SK-N-SH (cell line): Measurements from ENCODE around the gene GCM1. TPM values are rescaled to one million over a fixed set of nuclear protein-coding genes. Genes with fewer than 3 reads are reported as not detected.

Experiments
- CTCF ChIA-PET: fragments of 300-600, 350-600 bp; formaldehyde crosslinking; extraction: SDS; loops from one replicate; lab custom pipeline; 2021; lab: Yijun Ruan, JAX
- POLR2A ChIA-PET: fragments of 350-600 bp; sonication (Branson Sonifier 250); formaldehyde crosslinking; extraction: SDS; loops from one replicate; lab custom pipeline; 2020; ENCODE audit warnings: antibody characterized with exemption, inconsistent platforms; lab: Yijun Ruan, JAX
- DNase-seq: peaks from one replicate; pipeline ENCODE4 v3.0.0; 2012
- H2AFZ ChIP-seq: fragments of 200-600 bp; sonication (generic); 2 replicates; pipeline ENCODE4 v1.8.1; 2016; ENCODE audit warnings: antibody characterized with exemption, mild to moderate bottlenecking, low read depth
- H3F3A ChIP-seq: fragments of 200-600 bp; sonication (generic); replicated peaks from 2 replicates; pipeline ENCODE3; 2016; ENCODE audit warnings: antibody characterized with exemption, mild to moderate bottlenecking; ENCODE audit not compliant: insufficient read depth
- H3K27ac ChIP-seq, 2 experiments: fragments of 200-500 bp in 1 of 2; fragments of 200-600 bp in 1 of 2; sonication (Bioruptor generic) in 1 of 2; sonication (generic), shearing (Covaris generic) in 1 of 2; 2 replicates each; pipeline versions ENCODE4 v1.5.1 to v1.6.1; 2014 to 2016; ENCODE audit warnings: low read depth in 2 of 2, inconsistent platforms in 1 of 2, low read length in 1 of 2, mild to moderate bottlenecking in 1 of 2, mixed read lengths in 1 of 2
- H3K27me3 ChIP-seq: fragments of 200-600 bp; sonication (generic), shearing (Covaris generic); 2 replicates; pipeline ENCODE4 v1.6.1; 2016; ENCODE audit warnings: mixed run types; ENCODE audit not compliant: insufficient read depth
- H3K36me3 ChIP-seq, 2 experiments: fragments of 200-500 bp in 1 of 2; fragments of 200-600 bp in 1 of 2; sonication (Bioruptor generic) in 1 of 2; sonication (generic) in 1 of 2; replicated peaks in 1 of 2; 2 replicates each; pipeline versions ENCODE3 to v1.5.1; 2014 to 2016; ENCODE audit warnings: low read length in 1 of 2, mild to moderate bottlenecking in 1 of 2; ENCODE audit not compliant: insufficient read depth in 2 of 2, control insufficient read depth in 1 of 2
- H3K4me1 ChIP-seq, 2 experiments: fragments of 200-500 bp in 1 of 2; fragments of 200-600 bp in 1 of 2; sonication (Bioruptor generic) in 1 of 2; sonication (generic), shearing (Covaris generic) in 1 of 2; 2 replicates each; pipeline versions ENCODE4 v1.5.1 to v1.6.1; 2014 to 2016; ENCODE audit warnings: low read depth in 1 of 2, low read length in 1 of 2, mixed run types in 1 of 2; ENCODE audit not compliant: insufficient read depth in 2 of 2, control insufficient read depth in 1 of 2
- H3K4me2 ChIP-seq: fragments of 200-600 bp; sonication (generic), shearing (Covaris generic); 2 replicates; pipeline ENCODE4 v1.6.1; 2017; ENCODE audit warnings: mixed run types
- H3K4me3 ChIP-seq, 2 experiments: fragments of 200-500 bp in 1 of 2; fragments of 200-600 bp in 1 of 2; sonication (Bioruptor generic) in 1 of 2; sonication (generic), shearing (Covaris generic) in 1 of 2; 2 replicates each; pipeline versions ENCODE4 v1.5.1 to v1.8.1; 2014 to 2016; ENCODE audit warnings: low read depth in 2 of 2, inconsistent platforms in 1 of 2, low read length in 1 of 2, mild to moderate bottlenecking in 1 of 2, mixed read lengths in 1 of 2, moderate library complexity in 1 of 2
- H3K79me2 ChIP-seq: fragments of 200-600 bp; sonication (generic); 2 replicates; pipeline ENCODE4 v1.8.1; 2017; ENCODE audit warnings: mild to moderate bottlenecking; ENCODE audit not compliant: insufficient read depth
- H3K9ac ChIP-seq: fragments of 200-600 bp; sonication (generic); 2 replicates; pipeline ENCODE4 v1.6.1; 2017; ENCODE audit warnings: mixed run types
- H3K9me2 ChIP-seq: fragments of 200-600 bp; sonication (generic); 2 replicates; pipeline ENCODE4 v1.6.1; 2017; ENCODE audit warnings: mixed run types
- H3K9me3 ChIP-seq: fragments of 200-600 bp; sonication (generic); 2 replicates; pipeline ENCODE4 v1.6.1; 2017; ENCODE audit warnings: mixed run types, mild to moderate bottlenecking, moderate library complexity
- H4K20me1 ChIP-seq: fragments of 200-600 bp; sonication (generic); 2 replicates; pipeline ENCODE4 v1.6.1; 2017; ENCODE audit warnings: mild to moderate bottlenecking, mixed run types; ENCODE audit not compliant: insufficient read depth
- FOXJ3 ChIP-seq: sonication (generic); formaldehyde crosslinking; IDR thresholded peaks from 2 replicates; pipeline ENCODE4 v1.5.1; 2020; ENCODE audit warnings: mild to moderate bottlenecking, missing genetic modification reagents
- GATA2 ChIP-seq: sonication (generic); formaldehyde crosslinking; IDR thresholded peaks from 2 replicates; pipeline ENCODE4 v1.5.0; 2020; ENCODE audit warnings: mild to moderate bottlenecking, missing genetic modification reagents
- IRF3 ChIP-seq: fragments of 150-350 bp; IDR thresholded peaks from 2 replicates; pipeline ENCODE4 v1.6.1; 2016; ENCODE audit warnings: mild to moderate bottlenecking, low read depth, low read length
- JUND ChIP-seq: IDR thresholded peaks from 2 replicates; pipeline ENCODE4 v1.4.0; 2012
- MEF2A ChIP-seq: IDR thresholded peaks from 2 replicates; pipeline ENCODE4 v1.4.0; 2012; ENCODE audit warnings: low read depth, borderline replicate concordance
- MXI1 ChIP-seq: IDR thresholded peaks from 2 replicates; pipeline ENCODE4 v1.6.1; 2012; ENCODE audit warnings: mild to moderate bottlenecking, low read depth, low read length, improper control_type of control experiment
- NFIC ChIP-seq: IDR thresholded peaks from 2 replicates; pipeline ENCODE4 v1.4.0; 2012; ENCODE audit warnings: borderline replicate concordance
- PBX3 ChIP-seq: IDR thresholded peaks from 2 replicates; pipeline ENCODE4; 2012
- POLR2AphosphoS5 ChIP-seq: IDR thresholded peaks from 2 replicates; pipeline ENCODE4 v1.6.1; 2012; ENCODE audit warnings: low read depth, low read length
- RCOR1 ChIP-seq: fragments of 150-350 bp; IDR thresholded peaks from 2 replicates; pipeline ENCODE4 v1.6.1; 2017; ENCODE audit warnings: antibody characterized with exemption, low read length
- SIN3A ChIP-seq: IDR thresholded peaks from 2 replicates; pipeline ENCODE4 v1.6.1; 2012; ENCODE audit warnings: low read depth, mild to moderate bottlenecking, low read length, moderate library complexity, borderline replicate concordance
- TAF1 ChIP-seq: IDR thresholded peaks from 2 replicates; pipeline ENCODE4 v1.6.1; 2012; ENCODE audit warnings: low read depth, mild to moderate bottlenecking, low read length, moderate library complexity, borderline replicate concordance
- TCF12 ChIP-seq: IDR thresholded peaks from 2 replicates; pipeline ENCODE4 v1.4.0; 2012
- ZBTB33 ChIP-seq: IDR thresholded peaks from 2 replicates; pipeline ENCODE4 v1.4.0; 2012; ENCODE audit warnings: low read depth, borderline replicate concordance
- WGBS: methylation state at CpG from one replicate; pipeline ENCODE4 v1.1.6; 2017; ENCODE audit warnings: low lambda C conversion rate; 5-methylcytosine and 5-hydroxymethylcytosine counted together
- polyA plus RNA-seq, 3 experiments: library from polyadenylated mRNA; depleted of rRNA; stranded (reverse); fragments of >200 nt; gene quantifications; 2 replicates each; pipeline ENCODE4 v1.2.3, GENCODE V29; 2012

GCM1 gene
- polyA plus RNA-seq, 1 of the 3 experiments (the other 2 are of a cell fraction) = not detected

- H4K20me1 ChIP-seq = no peaks in the 10 kb centered on the region
- no peak overlapping the region for H3K27ac ChIP-seq
- H3K4me3 ChIP-seq = no peak overlapping the region
- H3K36me3 ChIP-seq = no peaks in the 10 kb centered on the region
- DNase-seq = no peak
- ChIA-PET CTCF (no interaction called here), POLR2A (no interaction called here)
- TF ChIP-seq JUND (no peak), IRF3 (no peak), MXI1 (no peak), TCF12 (no peak), GATA2 (no peak)
- no peaks in the 10 kb centered on the region for H3F3A ChIP-seq
- H3K9me3 ChIP-seq = no peaks in the 10 kb centered on the region
- H3K9me2 ChIP-seq = no peaks in the 10 kb centered on the region
- no peak overlapping the region for H3K9ac ChIP-seq
- no peak overlapping the region for H3K4me2 ChIP-seq
- H3K4me1 ChIP-seq = no peaks in the 10 kb centered on the region
- H3K27me3 ChIP-seq = no peaks in the 10 kb centered on the region
- H2AFZ ChIP-seq = no peak overlapping the region
- WGBS = 68% methylated on average over 1 of the region's 1 CpG
- no peaks in the 10 kb centered on the region for H3K79me2 ChIP-seq
Observed at GRCh38 chr6:53115113-53115512, 33.5 kb downstream of the GCM1 start.

GRCh38 chr6:53113742-53114141, 34.9 kb downstream of the GCM1 start:
- no peaks in the 10 kb centered on the region for H3K79me2 ChIP-seq
- ChIA-PET CTCF (interaction anchor here (1.5 kb wide), 1 partner anchor 10 kb away, joined by 4 read pairs; no protein-coding TSS in a partner anchor), POLR2A (no interaction called here)
- 60% methylated on average over 4 of the region's 4 CpGs for WGBS
- no peaks in the 10 kb centered on the region for H3K9me2 ChIP-seq
- H3K27me3 ChIP-seq = no peaks in the 10 kb centered on the region
- H3K36me3 ChIP-seq = no peaks in the 10 kb centered on the region
- no peaks in the 10 kb centered on the region for H3K9me3 ChIP-seq
- TF ChIP-seq ZBTB33 (no peak), GATA2 (no peak)
- H3K27ac ChIP-seq = no peak overlapping the region
- no peak overlapping the region for H3K4me2 ChIP-seq
- DNase-seq = no peak
- H2AFZ ChIP-seq = no peak overlapping the region
- no peaks in the 10 kb centered on the region for H3K4me1 ChIP-seq
- H3K4me3 ChIP-seq = no peak overlapping the region
- no peaks in the 10 kb centered on the region for H3F3A ChIP-seq
- no peak overlapping the region for H3K9ac ChIP-seq
- H4K20me1 ChIP-seq = no peaks in the 10 kb centered on the region

- H3F3A ChIP-seq = no peaks in the 10 kb centered on the region
- no peak overlapping the region for H2AFZ ChIP-seq
- no peaks in the 10 kb centered on the region for H3K9me3 ChIP-seq
- no peak for DNase-seq
- 15% methylated on average over 1 of the region's 1 CpG for WGBS
- ChIA-PET POLR2A (no interaction called here), CTCF (interaction anchor here (1.2 to 1.5 kb wide), 2 partner anchors 9 to 45 kb away, joined by 3 to 4 read pairs; no protein-coding TSS in a partner anchor)
- no peaks in the 10 kb centered on the region for H4K20me1 ChIP-seq
- H3K9ac ChIP-seq = no peak overlapping the region
- H3K9me2 ChIP-seq = no peaks in the 10 kb centered on the region
- H3K4me1 ChIP-seq = no peaks in the 10 kb centered on the region
- H3K27me3 ChIP-seq = no peaks in the 10 kb centered on the region
- H3K4me3 ChIP-seq = no peak overlapping the region
- H3K79me2 ChIP-seq = no peaks in the 10 kb centered on the region
- H3K4me2 ChIP-seq = no peak overlapping the region
- no peak overlapping the region for H3K27ac ChIP-seq
- no peaks in the 10 kb centered on the region for H3K36me3 ChIP-seq
- no peak for TF ChIP-seq NFIC
- no peak for TF ChIP-seq FOXJ3
- TF ChIP-seq MEF2A = no peak
- no peak for TF ChIP-seq IRF3
- TF ChIP-seq PBX3 = no peak
- no peak for TF ChIP-seq SIN3A
- TF ChIP-seq TAF1 = no peak
- TF ChIP-seq RCOR1 = no peak
- TF ChIP-seq MXI1 = no peak
- TF ChIP-seq POLR2AphosphoS5 = no peak
Observed at GRCh38 chr6:53112871-53113270, 35.8 kb downstream of the GCM1 start.
